Endothelial cell of umbilical vein (primary cell): ENCODE results near the gene CRYBG2. TPM values are rescaled to one million over a fixed set of nuclear protein-coding genes. Genes with fewer than 3 reads are reported as not detected.

Source experiments
- BruUV-seq: library from RNA; stranded (reverse); fragments of 400-500 nt; replicated peaks from 2 replicates; lab custom pipeline; 2021; lab: Mats Ljungman, UMichigan
- CTCF ChIA-PET: fragments of 300-600, 350-600 bp; sonication (Branson Sonifier 250); formaldehyde crosslinking; loops from one replicate; lab custom pipeline; 2021; ENCODE audit warnings: antibody characterized with exemption, inconsistent platforms; lab: Charles Lee
- POLR2A ChIA-PET: fragments of 300-600, 350-600 bp; sonication (Branson Sonifier 250); formaldehyde crosslinking; loops from one replicate; lab custom pipeline; 2021; ENCODE audit warnings: antibody characterized with exemption, inconsistent platforms; lab: Charles Lee
- DNase-seq: peaks from one replicate; pipeline ENCODE4 v3.0.0-alpha.2; 2011; ENCODE audit warnings: low read depth, low spot score
- FAIRE-seq: peaks from 2 replicates; lab custom pipeline; 2011; peaks lifted over from hg19 to GRCh38; lab: Jason Lieb, UNC
- H2AFZ ChIP-seq: 2 replicates; pipeline ENCODE4 v1.6.0; 2012; ENCODE audit warnings: low read depth, low read length, control low read depth, inconsistent platforms
- H3K27ac ChIP-seq: 2 replicates; pipeline ENCODE4 v1.5.1; 2011; ENCODE audit warnings: low read depth, mild to moderate bottlenecking, control low read depth, low read length, moderate library complexity; ENCODE audit not compliant: insufficient read depth
- H3K27me3 ChIP-seq, 2 experiments: 2 replicates each; pipeline versions ENCODE4 v1.6.0 to v1.6.1; 2011; ENCODE audit warnings: low read length in 2 of 2, mixed read lengths in 1 of 2; ENCODE audit not compliant: control insufficient read depth in 2 of 2, insufficient read depth in 2 of 2
- H3K36me3 ChIP-seq, 2 experiments: 2 replicates in 1 of 2; 3 replicates in 1 of 2; pipeline ENCODE4 v1.5.1; 2011; ENCODE audit warnings: low read length in 2 of 2, mild to moderate bottlenecking in 1 of 2, moderate library complexity in 1 of 2; ENCODE audit not compliant: control insufficient read depth in 2 of 2, insufficient read depth in 2 of 2; ENCODE audit errors: extremely low read depth in 1 of 2
- H3K4me1 ChIP-seq: 3 replicates; pipeline ENCODE4 v1.5.1; 2011; ENCODE audit warnings: mild to moderate bottlenecking, low read length; ENCODE audit not compliant: control insufficient read depth, insufficient read depth; ENCODE audit errors: extremely low read depth
- H3K4me2 ChIP-seq: 2 replicates; pipeline ENCODE4 v1.6.1; 2011; ENCODE audit warnings: low read length, control low read depth, mixed read lengths; ENCODE audit not compliant: insufficient read depth
- H3K4me3 ChIP-seq, 3 experiments: fragments of 200-600 bp in 1 of 3; sonication (generic), shearing (Covaris generic) in 1 of 3; replicated peaks in 1 of 3; 2 replicates each; pipeline ENCODE4 v1.5.1; 2011 to 2016; ENCODE audit warnings: control low read depth in 3 of 3, low read length in 3 of 3, mild to moderate bottlenecking in 2 of 3, inconsistent platforms in 1 of 3, low read depth in 1 of 3, moderate library complexity in 1 of 3; ENCODE audit not compliant: insufficient read depth in 1 of 3
- H3K79me2 ChIP-seq: 2 replicates; pipeline ENCODE4 v1.6.0; 2012; ENCODE audit warnings: low read length, inconsistent platforms; ENCODE audit not compliant: control insufficient read depth, insufficient read depth
- H3K9ac ChIP-seq: replicated peaks from 2 replicates; pipeline ENCODE3; 2011; ENCODE audit warnings: low read length, control low read depth; ENCODE audit not compliant: insufficient read depth; ENCODE audit errors: extremely low read depth
- H3K9me1 ChIP-seq: replicated peaks from 3 replicates; pipeline ENCODE4 v1.6.0; 2011; ENCODE audit warnings: mild to moderate bottlenecking, low read length; ENCODE audit not compliant: control insufficient read depth, insufficient read depth; ENCODE audit errors: extremely low read depth
- H3K9me3 ChIP-seq: replicated peaks from 2 replicates; pipeline ENCODE4 v1.5.1; 2012; ENCODE audit warnings: low read length, inconsistent platforms; ENCODE audit not compliant: control insufficient read depth, insufficient read depth
- H4K20me1 ChIP-seq: replicated peaks from 2 replicates; pipeline ENCODE3; 2011; ENCODE audit warnings: mild to moderate bottlenecking, low read length; ENCODE audit not compliant: control insufficient read depth, insufficient read depth; ENCODE audit errors: extremely low read depth
- CTCF ChIP-seq, 2 donors: IDR thresholded peaks; 1 replicate in 1 of 2; 2 replicates in 1 of 2; pipeline ENCODE4 v1.5.1; 2011; ENCODE audit warnings: low read length in 2 of 2, mild to moderate bottlenecking in 2 of 2, moderate library complexity in 2 of 2, control low read depth in 1 of 2, inconsistent platforms in 1 of 2, low read depth in 1 of 2; ENCODE audit not compliant: insufficient read depth in 1 of 2; ENCODE audit errors: extremely low read depth in 1 of 2
- EZH2 ChIP-seq: IDR thresholded peaks from 2 replicates; pipeline ENCODE4 v1.6.1; 2012; ENCODE audit warnings: borderline replicate concordance, low read depth, mild to moderate bottlenecking, moderate library complexity, low read length, inconsistent platforms; ENCODE audit not compliant: severe bottlenecking
- FOS ChIP-seq: IDR thresholded peaks from 2 replicates; pipeline ENCODE4 v1.6.1; 2011; ENCODE audit warnings: mild to moderate bottlenecking, low read length, moderate library complexity, borderline replicate concordance; ENCODE audit not compliant: insufficient read depth
- GATA2 ChIP-seq: IDR thresholded peaks from 2 replicates; pipeline ENCODE4 v1.7.0; 2011; ENCODE audit warnings: low read depth, mild to moderate bottlenecking, moderate library complexity, mixed read lengths, low read length; ENCODE audit not compliant: insufficient read length, insufficient read depth
- JUN ChIP-seq: IDR thresholded peaks from 2 replicates; pipeline ENCODE4 v1.6.1; 2011; ENCODE audit warnings: borderline replicate concordance, low read depth; ENCODE audit not compliant: insufficient read length, insufficient read depth
- MAX ChIP-seq: IDR thresholded peaks from 2 replicates; pipeline ENCODE4 v1.6.1; 2011; ENCODE audit not compliant: insufficient read depth, insufficient read length
- MYC ChIP-seq: IDR thresholded peaks from one replicate; pipeline ENCODE4 v1.6.1; 2011; ENCODE audit warnings: mild to moderate bottlenecking, low read depth, low read length
- POLR2A ChIP-seq: IDR thresholded peaks from 2 replicates; pipeline ENCODE4 v1.6.1; 2012; ENCODE audit warnings: low read depth, mild to moderate bottlenecking, control low read depth, low read length
- POLR2AphosphoS5 ChIP-seq: IDR thresholded peaks from 2 replicates; pipeline ENCODE4 v1.6.1; 2012; ENCODE audit warnings: low read depth, mild to moderate bottlenecking, control low read depth, low read length, moderate library complexity; ENCODE audit not compliant: insufficient read depth
- dilution Hi-C: fragments of 300-500 bp; cut with MboI; formaldehyde crosslinking; loops from one replicate; pipeline ENCODE4 v1.15.0; 2019; ENCODE audit warnings: low sequenced_read_pairs; ENCODE audit not compliant: extremely low pct_ligation_motif_present
- intact Hi-C: fragments of 100-400 bp; cut with micrococcal nuclease; formaldehyde crosslinking; loops from one replicate; pipeline ENCODE4 v1.10.0; 2022
- polyA plus RNA-seq, 4 experiments: library from polyadenylated mRNA; depleted of rRNA in 3 of 4; stranded (reverse) in 3 of 4; unstranded in 1 of 4; fragments of >200 nt; gene quantifications; 2 replicates each; pipeline versions ENCODE4 v1.2.1 to v1.2.3, GENCODE V29; 2011 to 2012; ENCODE audit warnings: missing spikeins in 1 of 4
- total RNA-seq: library from RNA; stranded (reverse); gene quantifications from 2 replicates; pipeline ENCODE4 v1.2.3, GENCODE V29; 2021

CRYBG2 gene
- total and polyA plus RNA-seq, 2 donors (not counting 3 experiments of a cell fraction or from before 2014, with no cell fraction given): not detected

- Histone ChIP-seq H3K4me2 (no peak overlapping the region), H4K20me1 (no peaks in the 10 kb centered on the region), H3K4me1 (no peaks in the 10 kb centered on the region), H3K9me3 (no peaks in the 10 kb centered on the region), H2AFZ (no peak overlapping the region), H3K27ac (no peak overlapping the region), H3K27me3 (no peaks in the 10 kb centered on the region), H3K9me1 (no peaks in the 10 kb centered on the region), H3K79me2 (no peaks in the 10 kb centered on the region), H3K4me3 (no peak overlapping the region), H3K9ac (no peak overlapping the region), H3K36me3 (no peaks in the 10 kb centered on the region)
- DNase-seq: no peak
- no peak for FAIRE-seq
- ChIA-PET CTCF (interaction anchor here (0.6 to 7.4 kb wide), 19 partner anchors 10 to 285 kb away, joined by 4 to 132 read pairs (median 12); partner anchors contain the start of genes C1orf232, CATSPER4, PDIK1L and SH3BGRL3), POLR2A (no interaction called here)
- intact Hi-C loops (loop anchor here (1.0 to 5.0 kb wide), 7 partner anchors 36 to 286 kb away; partner anchors contain the start of gene ZNF593), dilution Hi-C loops (no loop called here)
- no peak for TF ChIP-seq GATA2
- TF ChIP-seq POLR2A: no peak
- TF ChIP-seq EZH2: no peak
- no peak for TF ChIP-seq FOS
- TF ChIP-seq POLR2AphosphoS5: no peak
- TF ChIP-seq MYC: no peak
- no peak for TF ChIP-seq JUN
- TF ChIP-seq MAX: no peak
- no peak for TF ChIP-seq CTCF (IDR thresholded peaks at IDR 0.05; ENCODE audit: extremely low read depth in 1 of 2, insufficient read depth in 1 of 2, low read depth in 1 of 2, low read length in 2 of 2)
- no TSS peak for BruUV-seq
Measured at GRCh38 chr1:26320896-26321295, 33.0 kb downstream of the CRYBG2 start.
